ENCODE measurements around the gene FGFR1OP2. TPM values are rescaled to one million over a fixed set of nuclear protein-coding genes. Genes with fewer than 3 reads are reported as not detected.

FGFR1OP2 gene
- total and polyA plus RNA-seq, 5 donors = 33.4 to 43.7 (median 38.7) TPM

- DNase-seq (no peak), ATAC-seq (no peak)
- Histone ChIP-seq H3K9me3 (ENCODE audit: control insufficient read depth, low read length) (no peaks in the 10 kb centered on the region), H3K4me3 (ENCODE audit: low read length) (no peak overlapping the region), H3K27ac (ENCODE audit: low read length) (no peak overlapping the region), H3K4me1 (ENCODE audit: control insufficient read depth, insufficient read depth, low read length) (no peaks in the 10 kb centered on the region), H3K27me3 (ENCODE audit: control insufficient read depth, insufficient read depth) (no peaks in the 10 kb centered on the region)
- intact Hi-C loops (cut with DNase I) = no loop called here
- 83% methylated on average over 11 of the region's 11 CpGs for WGBS
Measured at GRCh38 chr12:26979733-26980132, 41.5 kb downstream of the FGFR1OP2 start.

- no peak for DNase-seq
- Histone ChIP-seq H3K9me3 (ENCODE audit: control insufficient read depth, low read length) (no peaks in the 10 kb centered on the region), H3K4me1 (ENCODE audit: control insufficient read depth, insufficient read depth, low read length) (no peaks in the 10 kb centered on the region), H3K27me3 (ENCODE audit: control insufficient read depth, insufficient read depth) (no peaks in the 10 kb centered on the region), H3K4me3 (ENCODE audit: low read length) (no peak overlapping the region), H3K27ac (ENCODE audit: low read length) (no peak overlapping the region)
- no peak for ATAC-seq
- WGBS = 98% methylated on average over 2 of the region's 2 CpGs
- intact Hi-C loops (cut with DNase I) = no loop called here
Measured at GRCh38 chr12:26982866-26983265, 44.6 kb downstream of the FGFR1OP2 start.

GRCh38 chr12:26987634-26988424 lies 49.6 kb downstream of the FGFR1OP2 start:
- peak; percentile 49 to 58 for ATAC-seq
- no peak for DNase-seq
- Histone ChIP-seq H3K4me1 (ENCODE audit: control insufficient read depth, insufficient read depth, low read length) (no peaks in the 10 kb centered on the region), H3K9me3 (ENCODE audit: control insufficient read depth, low read length) (no peaks in the 10 kb centered on the region), H3K27me3 (ENCODE audit: control insufficient read depth, insufficient read depth) (no peaks in the 10 kb centered on the region), H3K4me3 (ENCODE audit: low read length) (no peak overlapping the region), H3K27ac (ENCODE audit: low read length) (peak overlapping the region; percentile 27)
- 84% methylated on average over 10 of the region's 10 CpGs for WGBS
- intact Hi-C loops (cut with DNase I) = no loop called here

DNA sequence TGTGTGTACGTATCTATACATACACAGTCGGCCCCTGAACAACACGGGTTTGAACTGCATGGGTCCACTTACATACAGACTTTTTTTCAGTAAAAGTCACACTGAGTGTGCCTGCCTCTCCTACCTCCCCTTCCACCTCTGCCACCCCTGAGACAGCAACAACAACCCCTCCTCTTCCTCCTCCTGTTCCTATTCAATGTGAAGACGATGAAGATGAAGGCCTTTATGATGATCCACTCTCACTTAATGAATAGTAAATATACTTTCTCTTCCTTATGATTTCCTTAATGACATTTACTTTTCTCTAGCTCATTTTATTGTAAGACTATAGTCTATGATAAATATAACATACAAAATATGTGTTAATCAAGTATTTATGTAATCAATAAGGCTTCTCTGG lies 50.4 kb downstream of the FGFR1OP2 start:
- Histone ChIP-seq H3K4me1 (ENCODE audit: control insufficient read depth, insufficient read depth, low read length) (no peaks in the 10 kb centered on the region), H3K27ac (ENCODE audit: low read length) (no peak overlapping the region), H3K9me3 (ENCODE audit: control insufficient read depth, low read length) (no peaks in the 10 kb centered on the region), H3K27me3 (ENCODE audit: control insufficient read depth, insufficient read depth) (no peaks in the 10 kb centered on the region), H3K4me3 (ENCODE audit: low read length) (no peak overlapping the region)
- intact Hi-C loops (cut with DNase I) = no loop called here
- DNase-seq (no peak), ATAC-seq (no peak)
- WGBS = 89% methylated on average over 4 of the region's 4 CpGs

GRCh38 chr12:26989873-26990272 lies 51.6 kb downstream of the FGFR1OP2 start:
- DNase-seq = no peak
- WGBS = 56% methylated on average over 4 of the region's 4 CpGs
- no peaks in the 10 kb centered on the region for H3K4me1 ChIP-seq (ENCODE audit: control insufficient read depth, insufficient read depth, low read length)
- H3K27me3 ChIP-seq (ENCODE audit: control insufficient read depth, insufficient read depth) = no peaks in the 10 kb centered on the region
- no peaks in the 10 kb centered on the region for H3K9me3 ChIP-seq (ENCODE audit: control insufficient read depth, low read length)
- no peak overlapping the region for H3K4me3 ChIP-seq (ENCODE audit: low read length)
- intact Hi-C loops (cut with DNase I) = no loop called here
- ATAC-seq = peak; percentile 51 to 52
- no peak overlapping the region for H3K27ac ChIP-seq (ENCODE audit: low read length)

- Histone ChIP-seq H3K27me3 (ENCODE audit: control insufficient read depth, insufficient read depth) (no peaks in the 10 kb centered on the region), H3K4me3 (ENCODE audit: low read length) (no peak overlapping the region), H3K27ac (ENCODE audit: low read length) (no peak overlapping the region), H3K9me3 (ENCODE audit: control insufficient read depth, low read length) (no peaks in the 10 kb centered on the region), H3K4me1 (ENCODE audit: control insufficient read depth, insufficient read depth, low read length) (no peaks in the 10 kb centered on the region)
- ATAC-seq = no peak
- DNase-seq = no peak
- WGBS = 95% methylated on average over 4 of the region's 4 CpGs
- intact Hi-C loops (cut with DNase I) = no loop called here
Measured at GRCh38 chr12:26991826-26992225, 53.6 kb downstream of the FGFR1OP2 start.

GRCh38 chr12:26994109-26994508 lies 55.8 kb downstream of the FGFR1OP2 start:
- no peak for DNase-seq
- intact Hi-C loops (cut with DNase I) = no loop called here
- Histone ChIP-seq H3K9me3 (ENCODE audit: control insufficient read depth, low read length) (no peaks in the 10 kb centered on the region), H3K27ac (ENCODE audit: low read length) (no peak overlapping the region), H3K27me3 (ENCODE audit: control insufficient read depth, insufficient read depth) (no peaks in the 10 kb centered on the region), H3K4me1 (ENCODE audit: control insufficient read depth, insufficient read depth, low read length) (no peaks in the 10 kb centered on the region), H3K4me3 (ENCODE audit: low read length) (no peak overlapping the region)
- WGBS = 93% methylated on average over 1 of the region's 1 CpG
- no peak for ATAC-seq

GRCh38 chr12:26995706-26996105 lies 57.4 kb downstream of the FGFR1OP2 start:
- H3K4me1 ChIP-seq (ENCODE audit: control insufficient read depth, insufficient read depth, low read length) = no peaks in the 10 kb centered on the region
- no peak overlapping the region for H3K27ac ChIP-seq (ENCODE audit: low read length)
- no peak for DNase-seq
- ATAC-seq = no peak
- H3K4me3 ChIP-seq (ENCODE audit: low read length) = no peak overlapping the region
- intact Hi-C loops (cut with DNase I) = no loop called here
- no peaks in the 10 kb centered on the region for H3K27me3 ChIP-seq (ENCODE audit: control insufficient read depth, insufficient read depth)
- H3K9me3 ChIP-seq (ENCODE audit: control insufficient read depth, low read length) = no peaks in the 10 kb centered on the region
- 92% methylated on average over 2 of the region's 2 CpGs for WGBS

DNA sequence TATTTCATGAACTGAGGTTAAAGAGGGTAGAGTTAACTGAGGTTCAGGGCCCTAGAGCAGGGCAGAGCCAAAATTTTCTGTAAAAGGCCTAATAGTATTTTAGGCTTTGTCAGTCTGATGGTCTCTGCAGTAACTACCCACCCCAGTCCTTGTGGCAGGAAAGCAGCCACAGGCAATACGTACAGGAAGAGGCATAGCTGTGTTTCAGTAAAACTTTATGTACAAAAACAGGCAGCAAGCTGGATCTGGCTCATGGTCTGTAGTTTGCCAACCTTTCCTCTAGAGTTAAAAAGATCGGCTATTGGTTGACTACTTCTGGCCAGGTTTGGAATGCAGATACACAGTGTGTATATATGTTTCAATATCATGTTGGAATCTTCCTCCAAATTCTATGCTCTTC lies 58.7 kb downstream of the FGFR1OP2 start:
- 91% methylated on average over 2 of the region's 2 CpGs for WGBS
- no peaks in the 10 kb centered on the region for H3K4me1 ChIP-seq (ENCODE audit: control insufficient read depth, insufficient read depth, low read length)
- DNase-seq (no peak), ATAC-seq (no peak)
- H3K9me3 ChIP-seq (ENCODE audit: control insufficient read depth, low read length) = no peaks in the 10 kb centered on the region
- no peak overlapping the region for H3K4me3 ChIP-seq (ENCODE audit: low read length)
- no peaks in the 10 kb centered on the region for H3K27me3 ChIP-seq (ENCODE audit: control insufficient read depth, insufficient read depth)
- intact Hi-C loops (cut with DNase I) = no loop called here
- no peak overlapping the region for H3K27ac ChIP-seq (ENCODE audit: low read length)

GRCh38 chr12:27000961-27001360 lies 62.7 kb downstream of the FGFR1OP2 start:
- WGBS = 58% methylated on average over 1 of the region's 1 CpG
- intact Hi-C loops (cut with DNase I) = no loop called here
- Histone ChIP-seq H3K27ac (ENCODE audit: low read length) (no peak overlapping the region), H3K4me3 (ENCODE audit: low read length) (no peak overlapping the region), H3K9me3 (ENCODE audit: control insufficient read depth, low read length) (no peaks in the 10 kb centered on the region), H3K27me3 (ENCODE audit: control insufficient read depth, insufficient read depth) (no peaks in the 10 kb centered on the region), H3K4me1 (ENCODE audit: control insufficient read depth, insufficient read depth, low read length) (no peaks in the 10 kb centered on the region)
- ATAC-seq (no peak), DNase-seq (no peak)

- 79% methylated on average over 5 of the region's 5 CpGs for WGBS
- Histone ChIP-seq H3K27ac (ENCODE audit: low read length) (no peak overlapping the region), H3K27me3 (ENCODE audit: control insufficient read depth, insufficient read depth) (no peaks in the 10 kb centered on the region), H3K4me3 (ENCODE audit: low read length) (no peak overlapping the region), H3K4me1 (ENCODE audit: control insufficient read depth, insufficient read depth, low read length) (no peaks in the 10 kb centered on the region), H3K9me3 (ENCODE audit: control insufficient read depth, low read length) (no peaks in the 10 kb centered on the region)
- DNase-seq = no peak
- intact Hi-C loops (cut with DNase I) = no loop called here
- ATAC-seq = no peak
Measured at GRCh38 chr12:27001663-27002062, 63.4 kb downstream of the FGFR1OP2 start.

DNA sequence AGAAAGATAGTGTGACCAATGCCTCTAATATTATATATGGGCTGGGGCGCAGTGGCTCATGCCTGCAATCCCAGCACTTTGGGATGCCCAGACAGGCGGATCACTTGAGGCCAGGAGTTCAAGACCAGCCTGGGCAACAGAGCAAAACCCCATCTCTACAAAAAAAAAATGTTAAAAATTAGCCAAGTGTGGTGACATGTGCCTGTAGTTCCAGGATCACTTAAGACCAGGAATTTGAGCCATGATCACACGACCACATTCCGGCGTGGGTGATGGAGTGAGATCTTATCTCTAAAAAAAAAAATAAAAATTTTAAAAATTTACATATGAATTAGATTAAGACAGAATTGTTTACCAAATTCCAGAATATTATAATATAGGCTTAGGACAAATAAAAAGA lies 63.9 kb downstream of the FGFR1OP2 start:
- WGBS = 89% methylated on average over 5 of the region's 5 CpGs
- ATAC-seq (no peak), DNase-seq (no peak)

More for the DNA sequence above, 63.9 kb downstream of the FGFR1OP2 start:
- no peak overlapping the region for H3K27ac ChIP-seq (ENCODE audit: low read length)
- H3K27me3 ChIP-seq (ENCODE audit: control insufficient read depth, insufficient read depth) = no peaks in the 10 kb centered on the region
- H3K4me3 ChIP-seq (ENCODE audit: low read length) = no peak overlapping the region
- intact Hi-C loops (cut with DNase I) = no loop called here
- no peaks in the 10 kb centered on the region for H3K4me1 ChIP-seq (ENCODE audit: control insufficient read depth, insufficient read depth, low read length)
- H3K9me3 ChIP-seq (ENCODE audit: control insufficient read depth, low read length) = no peaks in the 10 kb centered on the region

Measured in right cardiac atrium (tissue), 5 donors.